GM18951 (cell line): Measurements from ENCODE around the gene IL25.
"Not testable (repeated sequence)": the region's sequence is repeated elsewhere in the genome, so short reads cannot be mapped to it uniquely, and the experiment has no call there.

Experiments used
- POLR2A ChIP-seq: IDR thresholded peaks from 4 replicates; pipeline ENCODE4 v1.6.1; 2011; ENCODE audit warnings: mild to moderate bottlenecking; ENCODE audit not compliant: insufficient read length, insufficient read depth; ENCODE audit errors: extremely low read depth
- in situ Hi-C: fragments of 300-500 bp; cut with MboI; formaldehyde crosslinking; loops from one replicate; pipeline ENCODE4 v1.12.0; 2022; ENCODE audit warnings: low sequenced_read_pairs, mixed read lengths, inconsistent platforms; ENCODE audit not compliant: unreplicated experiment

The IL25 gene

GRCh38 chr14:23398348-23398747, 25.7 kb downstream of the IL25 start:
- TF ChIP-seq POLR2A: no peak
- in situ Hi-C loops: no loop called here

GRCh38 chr14:23399136-23399535, 26.5 kb downstream of the IL25 start:
- TF ChIP-seq POLR2A: no peak
- in situ Hi-C loops: no loop called here

- in situ Hi-C loops: no loop called here
- TF ChIP-seq POLR2A: no peak
These were observed 27.0 kb downstream of the IL25 start for GRCh38 chr14:23399591-23399990.

- in situ Hi-C loops: not testable (repeated sequence)
These were observed 28.0 kb downstream of the IL25 start for GRCh38 chr14:23400496-23401149.

- in situ Hi-C loops: no loop called here
- TF ChIP-seq POLR2A: no peak
These were observed 28.7 kb downstream of the IL25 start for GRCh38 chr14:23401291-23401690.

GRCh38 chr14:23402296-23403138, 29.9 kb downstream of the IL25 start:
- TF ChIP-seq POLR2A: no peak
- in situ Hi-C loops: no loop called here

- in situ Hi-C loops: no loop called here
- no peak for TF ChIP-seq POLR2A
These were observed 30.5 kb downstream of the IL25 start for GRCh38 chr14:23403139-23403438.

GRCh38 chr14:23403908-23404307, 31.3 kb downstream of the IL25 start:
- no peak for TF ChIP-seq POLR2A
- in situ Hi-C loops: no loop called here

- in situ Hi-C loops: no loop called here
- no peak for TF ChIP-seq POLR2A
These were observed 31.8 kb downstream of the IL25 start for GRCh38 chr14:23404331-23404900.

- no peak for TF ChIP-seq POLR2A
- in situ Hi-C loops: no loop called here
These were observed 32.5 kb downstream of the IL25 start for GRCh38 chr14:23405096-23405495.

GRCh38 chr14:23405516-23406025, 33.0 kb downstream of the IL25 start:
- TF ChIP-seq POLR2A: no peak
- in situ Hi-C loops: no loop called here

- TF ChIP-seq POLR2A: no peak
- in situ Hi-C loops: no loop called here
These were observed 33.6 kb downstream of the IL25 start for GRCh38 chr14:23406244-23406643.

GRCh38 chr14:23406725-23407355, 34.2 kb downstream of the IL25 start:
- no peak for TF ChIP-seq POLR2A
- in situ Hi-C loops: no loop called here
